Neural crest cell (in vitro differentiated cells): ENCODE data around the gene TXLNA. TPM values are rescaled to one million over a fixed set of nuclear protein-coding genes. Genes with fewer than 3 reads are reported as not detected.

Experiments used
- DNase-seq: peaks from one replicate; pipeline ENCODE4 v3.0.0; 2021; ENCODE audit warnings: low read depth, mixed read lengths, low spot score
- H3K27ac Mint-ChIP-seq: one replicate; pipeline ENCODE4 v1.8.0; 2021; ENCODE audit warnings: mild to moderate bottlenecking, mixed read lengths; ENCODE audit not compliant: unreplicated experiment
- H3K27me3 Mint-ChIP-seq: 2 replicates; pipeline ENCODE4 v1.8.0; 2021; ENCODE audit warnings: low read depth, mild to moderate bottlenecking, mixed read lengths
- H3K36me3 Mint-ChIP-seq: 2 replicates; pipeline ENCODE4 v1.8.0; 2021; ENCODE audit warnings: low read depth, mild to moderate bottlenecking, mixed read lengths
- H3K4me1 Mint-ChIP-seq: 2 replicates; pipeline ENCODE4 v1.8.0; 2021; ENCODE audit warnings: mixed read lengths
- H3K4me3 Mint-ChIP-seq: one replicate; pipeline ENCODE4 v1.8.0; 2021; ENCODE audit warnings: mild to moderate bottlenecking, mixed read lengths
- H3K9me3 Mint-ChIP-seq: 2 replicates; pipeline ENCODE4 v1.8.0; 2021; ENCODE audit warnings: mixed read lengths
- total RNA-seq: library from RNA; stranded (reverse); gene quantifications from 2 replicates; pipeline ENCODE4 v1.2.1, GENCODE V29; 2021
- TF ChIP-seq, protein P1 (sequence below): fragments of 200-600 bp; sonication (generic); conservative IDR thresholded peaks from 2 replicates; pipeline ENCODE4 v1.5.0; 2021; ENCODE audit warnings: antibody characterized with exemption, mild to moderate bottlenecking

TXLNA gene
- total RNA-seq, 1 donor from 2014 or later, result 70.7 TPM

DNA sequence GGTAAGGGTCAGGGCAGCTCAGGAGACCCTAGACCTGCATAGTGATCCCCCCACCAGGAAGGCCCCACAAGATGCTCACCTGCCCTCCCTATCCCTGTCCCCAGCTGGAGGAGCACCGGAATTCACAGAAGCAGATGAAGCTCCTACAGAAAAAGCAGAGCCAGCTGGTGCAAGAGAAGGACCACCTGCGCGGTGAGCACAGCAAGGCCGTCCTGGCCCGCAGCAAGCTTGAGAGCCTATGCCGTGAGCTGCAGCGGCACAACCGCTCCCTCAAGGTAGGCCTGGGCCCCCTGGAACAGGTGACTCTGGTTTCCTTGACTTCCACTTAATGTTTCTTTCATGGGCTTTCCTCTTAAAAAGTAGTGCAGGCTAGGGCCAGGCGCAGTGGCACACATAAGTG, 8.4 kb downstream of the TXLNA start:
- peaks cover 19% of the 10 kb centered on the region for H3K4me1 Mint-ChIP-seq
- no peak overlapping the region for H3K4me3 Mint-ChIP-seq
- TF ChIP-seq, protein P1, sequence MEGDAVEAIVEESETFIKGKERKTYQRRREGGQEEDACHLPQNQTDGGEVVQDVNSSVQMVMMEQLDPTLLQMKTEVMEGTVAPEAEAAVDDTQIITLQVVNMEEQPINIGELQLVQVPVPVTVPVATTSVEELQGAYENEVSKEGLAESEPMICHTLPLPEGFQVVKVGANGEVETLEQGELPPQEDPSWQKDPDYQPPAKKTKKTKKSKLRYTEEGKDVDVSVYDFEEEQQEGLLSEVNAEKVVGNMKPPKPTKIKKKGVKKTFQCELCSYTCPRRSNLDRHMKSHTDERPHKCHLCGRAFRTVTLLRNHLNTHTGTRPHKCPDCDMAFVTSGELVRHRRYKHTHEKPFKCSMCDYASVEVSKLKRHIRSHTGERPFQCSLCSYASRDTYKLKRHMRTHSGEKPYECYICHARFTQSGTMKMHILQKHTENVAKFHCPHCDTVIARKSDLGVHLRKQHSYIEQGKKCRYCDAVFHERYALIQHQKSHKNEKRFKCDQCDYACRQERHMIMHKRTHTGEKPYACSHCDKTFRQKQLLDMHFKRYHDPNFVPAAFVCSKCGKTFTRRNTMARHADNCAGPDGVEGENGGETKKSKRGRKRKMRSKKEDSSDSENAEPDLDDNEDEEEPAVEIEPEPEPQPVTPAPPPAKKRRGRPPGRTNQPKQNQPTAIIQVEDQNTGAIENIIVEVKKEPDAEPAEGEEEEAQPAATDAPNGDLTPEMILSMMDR, result no peak
- H3K36me3 Mint-ChIP-seq, result peaks cover 33% of the 10 kb centered on the region
- H3K9me3 Mint-ChIP-seq, result no peaks in the 10 kb centered on the region
- DNase-seq, result no peak
- H3K27ac Mint-ChIP-seq, result no peak overlapping the region
- no peaks in the 10 kb centered on the region for H3K27me3 Mint-ChIP-seq

DNA sequence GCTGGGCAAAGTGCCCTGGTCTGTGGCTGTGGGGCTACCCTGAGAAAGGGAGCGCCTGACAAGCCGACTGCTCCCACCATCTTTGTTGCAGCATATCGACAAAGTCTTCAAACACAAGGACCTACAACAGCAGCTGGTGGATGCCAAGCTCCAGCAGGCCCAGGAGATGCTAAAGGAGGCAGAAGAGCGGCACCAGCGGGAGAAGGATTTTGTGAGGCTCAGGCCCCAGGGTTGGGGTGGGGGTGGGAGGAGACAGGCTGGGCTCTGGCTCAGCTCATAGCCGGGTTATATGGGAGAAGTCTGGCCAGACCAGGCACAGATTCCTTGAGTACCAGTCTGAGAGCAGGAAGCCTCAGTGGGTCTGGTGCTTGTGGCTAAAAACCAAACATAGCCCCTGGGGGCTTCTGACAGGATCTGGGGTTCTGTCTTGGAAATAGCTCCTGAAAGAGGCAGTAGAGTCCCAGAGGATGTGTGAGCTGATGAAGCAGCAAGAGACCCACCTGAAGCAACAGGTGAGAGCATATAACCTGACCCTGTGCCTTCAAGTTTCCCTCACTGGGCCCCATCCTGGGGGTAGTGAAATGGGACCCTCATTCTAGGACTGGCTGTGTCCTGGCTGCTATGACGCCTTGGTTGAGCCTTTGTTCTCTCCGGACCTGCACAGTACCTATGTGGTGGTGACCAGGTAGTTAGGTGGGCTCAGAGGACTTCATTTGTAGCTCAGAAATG, 12.9 kb downstream of the TXLNA start:
- H3K27ac Mint-ChIP-seq, result no peak overlapping the region
- H3K36me3 Mint-ChIP-seq, result peaks cover 34% of the 10 kb centered on the region
- H3K4me1 Mint-ChIP-seq, result peaks cover 5% of the 10 kb centered on the region
- no peaks in the 10 kb centered on the region for H3K27me3 Mint-ChIP-seq
- TF ChIP-seq, protein P1, result no peak
- no peak for DNase-seq
- no peaks in the 10 kb centered on the region for H3K9me3 Mint-ChIP-seq
- no peak overlapping the region for H3K4me3 Mint-ChIP-seq

DNA sequence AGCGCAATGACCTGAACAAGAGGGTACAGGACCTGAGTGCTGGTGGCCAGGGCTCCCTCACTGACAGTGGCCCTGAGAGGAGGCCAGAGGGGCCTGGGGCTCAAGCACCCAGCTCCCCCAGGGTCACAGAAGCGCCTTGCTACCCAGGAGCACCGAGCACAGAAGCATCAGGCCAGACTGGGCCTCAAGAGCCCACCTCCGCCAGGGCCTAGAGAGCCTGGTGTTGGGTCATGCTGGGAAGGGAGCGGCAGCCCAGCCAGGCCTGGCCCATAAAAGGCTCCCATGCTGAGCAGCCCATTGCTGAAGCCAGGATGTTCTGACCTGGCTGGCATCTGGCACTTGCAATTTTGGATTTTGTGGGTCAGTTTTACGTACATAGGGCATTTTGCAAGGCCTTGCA, 15.5 kb downstream of the TXLNA start:
- peaks cover 29% of the 10 kb centered on the region for H3K36me3 Mint-ChIP-seq
- no peak overlapping the region for H3K27ac Mint-ChIP-seq
- no peak for DNase-seq
- H3K4me3 Mint-ChIP-seq, result no peak overlapping the region
- TF ChIP-seq, protein P1, result no peak
- H3K27me3 Mint-ChIP-seq, result no peaks in the 10 kb centered on the region
- H3K9me3 Mint-ChIP-seq, result no peaks in the 10 kb centered on the region
- H3K4me1 Mint-ChIP-seq, result peaks cover 23% of the 10 kb centered on the region

DNA sequence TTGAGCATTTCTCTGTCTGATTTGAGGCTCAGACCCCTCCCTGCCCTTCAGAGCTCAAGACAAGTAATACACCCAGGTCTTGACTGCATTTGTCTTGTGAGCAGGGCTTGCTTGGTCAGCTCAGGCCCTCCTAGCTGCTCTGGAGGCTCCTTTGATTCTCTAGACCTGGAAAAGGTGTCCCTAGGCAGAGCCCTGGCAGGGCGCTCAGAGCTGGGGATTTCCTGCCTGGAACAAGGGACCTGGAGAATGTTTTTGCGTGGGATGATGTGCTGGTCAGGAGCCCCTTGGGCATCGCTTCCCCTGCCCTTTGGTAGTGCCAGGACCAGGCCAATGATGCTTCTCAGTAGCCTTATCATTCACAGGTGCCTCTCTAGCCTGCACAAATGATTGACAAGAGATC, 16.1 kb downstream of the TXLNA start:
- Mint-ChIP-seq H3K4me1 (peaks cover 28% of the 10 kb centered on the region), H3K4me3 (no peak overlapping the region), H3K27ac (no peak overlapping the region), H3K9me3 (no peaks in the 10 kb centered on the region), H3K27me3 (no peaks in the 10 kb centered on the region), H3K36me3 (peaks cover 29% of the 10 kb centered on the region)
- no peak for DNase-seq
- TF ChIP-seq, protein P1, result no peak

DNA sequence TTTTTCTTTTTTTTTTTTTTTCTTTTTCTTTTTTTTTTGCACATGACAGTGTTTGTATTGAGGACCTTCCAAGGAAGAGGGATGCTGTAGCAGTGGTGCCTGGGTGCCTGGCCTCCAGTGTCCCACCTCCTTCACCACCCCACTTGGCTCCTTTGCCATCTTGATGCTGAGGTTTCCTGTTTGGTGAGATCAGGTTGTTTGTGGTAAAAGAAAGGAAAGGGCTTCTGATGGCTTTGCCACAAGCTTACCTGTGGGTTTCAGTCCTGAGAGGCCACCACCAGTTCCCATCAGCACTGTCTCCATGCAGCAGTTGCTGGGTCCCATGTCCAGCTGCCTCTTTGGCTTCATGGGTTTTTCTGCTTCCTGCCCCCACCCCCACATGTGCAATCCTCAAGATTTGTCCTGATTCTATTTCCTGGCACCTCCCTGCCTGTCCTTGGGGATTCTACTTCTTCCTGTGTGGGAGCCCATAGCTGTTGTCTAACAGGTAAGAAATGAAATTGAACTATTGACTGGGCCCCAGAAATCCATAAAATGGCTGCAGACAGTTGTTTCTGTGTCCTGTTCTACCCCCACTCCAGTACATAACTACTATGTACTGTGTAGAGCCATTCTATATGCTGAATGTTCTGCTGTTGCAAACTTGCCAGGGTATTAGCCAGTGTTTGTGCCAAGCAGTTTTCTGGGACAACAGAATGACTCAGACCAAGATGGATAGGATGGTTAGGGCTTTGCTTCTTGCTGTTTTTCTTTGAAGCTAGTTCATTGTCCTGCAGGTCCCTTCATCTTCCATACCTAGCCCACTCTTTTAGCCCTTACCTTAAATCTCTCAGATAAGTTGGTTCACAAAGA, 16.7 kb downstream of the TXLNA start:
- TF ChIP-seq, protein P1, result no peak
- H3K4me3 Mint-ChIP-seq, result no peak overlapping the region
- no peak for DNase-seq
- H3K27ac Mint-ChIP-seq, result no peak overlapping the region
- peaks cover 27% of the 10 kb centered on the region for H3K36me3 Mint-ChIP-seq
- H3K9me3 Mint-ChIP-seq, result no peaks in the 10 kb centered on the region
- peaks cover 28% of the 10 kb centered on the region for H3K4me1 Mint-ChIP-seq
- no peaks in the 10 kb centered on the region for H3K27me3 Mint-ChIP-seq
